T follicular helper cell (primary cell): ENCODE data around the gene PLA2R1.
"Not testable (repeated sequence)": the region's sequence is repeated elsewhere in the genome, so short reads cannot be mapped to it uniquely, and the experiment has no call there.

Source experiments
- DNase-seq: peaks from one replicate; pipeline ENCODE4 v3.0.0-alpha.2; 2020; ENCODE audit warnings: low read depth

PLA2R1 gene

DNA sequence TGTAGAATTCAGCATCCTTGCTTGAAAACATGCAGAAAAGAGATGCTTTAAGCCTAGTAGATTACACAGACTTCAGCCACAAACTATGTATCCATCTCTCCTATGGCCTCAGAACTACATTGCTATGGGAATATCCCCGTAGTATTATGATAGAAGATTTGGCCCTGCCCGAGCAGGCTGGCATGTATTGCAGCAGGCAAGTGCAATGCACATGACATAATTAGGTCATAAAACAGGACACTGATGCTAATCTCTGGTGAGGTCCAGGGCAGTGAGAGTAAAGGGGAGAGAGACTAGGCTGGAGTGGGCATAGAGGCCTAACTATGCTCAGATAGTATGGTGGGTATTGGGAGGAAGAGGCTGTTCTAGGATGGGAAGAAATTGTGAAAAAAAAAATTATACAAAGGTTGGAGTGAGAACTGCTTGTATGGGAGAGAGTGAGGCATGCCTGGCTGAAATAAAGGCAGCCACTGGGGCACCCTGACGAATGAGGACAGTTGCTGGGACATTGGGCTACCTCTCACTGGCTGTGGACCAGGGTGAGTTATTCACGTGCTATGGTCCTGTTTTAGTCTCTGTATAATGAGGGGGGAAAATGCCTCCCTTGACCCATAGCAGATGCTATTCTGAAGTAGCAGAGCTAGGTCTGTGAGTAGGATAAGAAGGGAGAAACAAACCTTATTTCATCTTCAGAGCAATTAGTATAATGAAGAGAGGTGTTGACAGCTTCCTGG, 1.6 kb upstream of the PLA2R1 start:
- no peak for DNase-seq

GRCh38 chr2:160063271-160063670, 856 bp upstream of the PLA2R1 start:
- DNase-seq, result no peak

DNA sequence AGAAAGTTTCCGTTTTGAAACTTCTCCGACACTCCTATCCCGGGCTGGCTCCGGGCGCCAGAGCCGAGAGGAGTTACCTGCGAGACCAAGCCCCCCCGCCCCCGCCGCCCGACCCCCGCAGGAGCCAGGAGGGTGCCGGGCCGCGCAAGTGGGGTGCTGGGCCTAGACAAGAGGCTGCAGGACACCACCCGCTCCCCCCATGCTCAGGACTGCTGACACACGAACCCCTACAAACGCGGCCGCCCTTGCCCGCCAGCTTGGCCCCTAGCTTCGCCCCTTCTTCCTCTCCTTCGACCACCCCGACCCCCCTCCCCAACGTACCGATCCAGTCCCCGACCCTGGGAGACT, 497 bp downstream of the PLA2R1 start:
- DNase-seq, result no peak

GRCh38 chr2:160061533-160061932, 882 bp downstream of the PLA2R1 start:
- DNase-seq, result no peak

- no peak for DNase-seq
Measured at GRCh38 chr2:160060297-160060696, 2.1 kb downstream of the PLA2R1 start.

GRCh38 chr2:160057356-160057755, 5.1 kb downstream of the PLA2R1 start:
- DNase-seq, result no peak

- DNase-seq, result no peak
Measured at GRCh38 chr2:160055726-160056108, 6.7 kb downstream of the PLA2R1 start.

GRCh38 chr2:160054984-160055725, 7.3 kb downstream of the PLA2R1 start:
- DNase-seq, result no peak

DNA sequence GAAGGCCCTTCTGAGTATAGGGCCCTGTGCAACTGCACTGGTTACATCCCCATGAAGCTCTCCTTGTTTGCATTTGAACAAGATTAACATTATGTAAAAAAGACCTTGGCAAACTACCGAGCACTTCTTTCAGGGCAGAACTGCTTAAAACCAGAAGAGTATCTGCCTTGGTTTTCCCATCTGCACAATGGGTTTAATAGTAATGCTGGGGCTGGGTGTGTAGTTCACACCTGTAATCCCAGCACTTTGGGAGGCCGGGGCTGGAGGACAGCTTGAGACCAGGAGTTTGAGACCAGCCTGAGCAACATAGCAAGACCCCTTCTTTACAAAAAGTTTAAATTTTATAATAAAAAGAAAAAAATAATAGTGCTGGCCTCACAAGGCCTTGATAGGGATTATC, 8.5 kb downstream of the PLA2R1 start:
- DNase-seq, result no peak

- no peak for DNase-seq
Measured at GRCh38 chr2:160052531-160052930, 9.9 kb downstream of the PLA2R1 start.

- DNase-seq, result no peak
Measured at GRCh38 chr2:160051371-160051800, 11.0 kb downstream of the PLA2R1 start.

GRCh38 chr2:160050147-160050546, 12.3 kb downstream of the PLA2R1 start:
- DNase-seq, result no peak

GRCh38 chr2:160045703-160046210, 16.7 kb downstream of the PLA2R1 start:
- no peak for DNase-seq

DNA sequence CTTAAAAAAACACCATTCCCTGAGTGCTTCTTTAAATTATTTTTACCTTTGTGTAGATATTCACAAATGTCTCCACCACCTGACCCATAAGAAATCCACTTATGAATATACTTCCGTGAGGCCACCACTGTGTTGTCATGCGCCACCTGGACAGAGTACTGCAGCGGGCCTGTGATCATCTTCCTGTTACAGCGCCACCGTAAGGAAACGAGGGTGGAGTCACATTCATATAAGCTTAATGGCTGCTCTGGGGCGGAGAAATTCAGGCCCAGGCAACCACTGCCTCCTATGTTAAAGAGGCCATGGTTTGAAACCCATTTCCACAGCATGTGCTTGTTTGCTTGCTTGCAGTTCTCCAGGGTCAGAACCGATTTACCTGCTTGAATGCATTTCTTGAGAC, 17.7 kb downstream of the PLA2R1 start:
- DNase-seq, result no peak

- no peak for DNase-seq
Measured at GRCh38 chr2:160043265-160043664, 19.1 kb downstream of the PLA2R1 start.

DNA sequence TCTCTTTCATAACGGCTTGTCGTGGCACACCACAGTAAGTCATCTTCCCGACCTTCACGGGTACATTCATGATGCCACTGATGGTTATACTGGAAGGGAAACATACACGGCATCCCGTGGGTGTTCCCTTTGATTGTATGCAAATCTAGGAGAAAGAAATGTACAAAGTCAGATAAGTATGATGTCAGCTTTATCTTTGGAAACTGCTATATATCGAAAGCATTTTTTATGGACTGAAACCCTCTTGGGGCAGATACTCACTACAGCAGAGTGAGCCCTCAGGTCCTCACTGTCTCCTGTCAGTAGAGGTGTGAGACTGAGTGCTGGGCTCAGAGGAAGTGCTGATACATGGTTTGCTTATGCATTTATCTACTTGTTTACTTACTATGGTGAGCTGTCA, 20.4 kb downstream of the PLA2R1 start:
- DNase-seq, result no peak

GRCh38 chr2:160041091-160041490, 21.3 kb downstream of the PLA2R1 start:
- DNase-seq, result no peak

DNA sequence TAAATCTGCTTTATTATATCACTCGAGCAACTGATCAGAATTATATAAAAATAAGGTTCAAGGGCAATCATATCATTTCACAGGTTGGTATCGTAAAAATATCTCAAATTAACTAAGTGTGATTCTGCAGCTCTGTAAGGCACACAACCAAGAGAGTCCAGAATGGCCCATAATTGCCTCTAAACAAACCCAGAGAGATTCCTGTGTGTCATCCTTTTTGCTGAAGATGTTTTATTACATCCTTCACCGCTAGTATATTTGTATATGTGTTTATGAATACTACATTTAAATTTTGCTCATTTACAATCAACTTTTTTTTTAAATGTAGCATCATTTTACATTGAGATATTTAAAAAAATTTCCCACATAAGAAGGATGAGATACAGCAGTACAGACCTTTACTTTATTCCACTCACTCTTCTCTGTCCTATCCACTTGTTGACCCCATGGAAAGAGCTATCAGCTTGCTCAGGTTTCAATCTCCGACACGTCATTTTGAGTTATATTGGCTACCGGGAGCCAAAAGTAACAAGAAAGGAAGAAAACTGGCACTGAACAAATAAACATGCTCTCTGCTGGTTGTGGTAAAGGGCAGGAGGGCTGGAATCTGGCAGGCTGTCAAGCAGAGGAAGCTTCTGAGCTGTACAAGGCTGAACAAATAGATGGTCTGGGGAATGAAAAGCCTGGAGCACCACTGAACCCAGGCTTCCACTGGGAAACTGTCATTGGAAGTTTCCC, 23.1 kb downstream of the PLA2R1 start:
- DNase-seq, result no peak

GRCh38 chr2:160038662-160039061, 23.8 kb downstream of the PLA2R1 start:
- not testable (repeated sequence) for DNase-seq

GRCh38 chr2:160036736-160037135, 25.7 kb downstream of the PLA2R1 start:
- DNase-seq, result no peak

- no peak for DNase-seq
Measured at GRCh38 chr2:160035125-160035524, 27.3 kb downstream of the PLA2R1 start.

GRCh38 chr2:160034396-160034795, 28.0 kb downstream of the PLA2R1 start:
- DNase-seq, result no peak
